SU-DHL-6 (cell line): ENCODE data around the gene PPM1H.

Experiments
- EZH2phosphoT487 ChIP-seq: fragments of 200-600 bp; sonication (generic), shearing (Covaris generic); conservative IDR thresholded peaks from 2 replicates; pipeline ENCODE4 v1.6.1; 2018; ENCODE audit warnings: mild to moderate bottlenecking, antibody characterized with exemption, low read length, moderate library complexity, mixed read lengths
- TF ChIP-seq, protein P1 (sequence below): fragments of 200-600 bp; sonication (generic); IDR thresholded peaks from one replicate; pipeline ENCODE4 v1.5.1; 2017; ENCODE audit warnings: antibody characterized with exemption, mild to moderate bottlenecking, low read length, moderate library complexity; ENCODE audit not compliant: insufficient read depth, poor library complexity, severe bottlenecking

DNA sequence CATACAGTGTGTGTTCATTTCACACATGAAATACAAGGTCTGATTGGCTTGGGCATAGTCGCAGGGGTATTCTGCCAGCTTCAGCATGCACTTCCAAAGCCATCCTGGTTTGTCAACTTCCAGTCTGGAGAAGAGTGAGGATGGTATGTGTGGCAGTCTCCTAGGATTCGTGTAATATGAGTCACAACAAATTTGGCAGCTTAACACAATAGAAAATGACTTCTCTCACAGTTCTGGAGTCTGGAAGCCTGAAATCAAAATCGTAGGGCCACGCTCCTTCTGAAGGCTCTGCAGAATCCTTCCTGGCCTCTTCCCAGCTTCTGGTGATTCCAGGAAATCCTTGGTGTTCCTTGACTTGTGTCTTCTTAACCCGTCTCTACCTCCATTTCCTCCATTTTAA, 167.5 kb downstream of the PPM1H start:
- TF ChIP-seq, protein P1, sequence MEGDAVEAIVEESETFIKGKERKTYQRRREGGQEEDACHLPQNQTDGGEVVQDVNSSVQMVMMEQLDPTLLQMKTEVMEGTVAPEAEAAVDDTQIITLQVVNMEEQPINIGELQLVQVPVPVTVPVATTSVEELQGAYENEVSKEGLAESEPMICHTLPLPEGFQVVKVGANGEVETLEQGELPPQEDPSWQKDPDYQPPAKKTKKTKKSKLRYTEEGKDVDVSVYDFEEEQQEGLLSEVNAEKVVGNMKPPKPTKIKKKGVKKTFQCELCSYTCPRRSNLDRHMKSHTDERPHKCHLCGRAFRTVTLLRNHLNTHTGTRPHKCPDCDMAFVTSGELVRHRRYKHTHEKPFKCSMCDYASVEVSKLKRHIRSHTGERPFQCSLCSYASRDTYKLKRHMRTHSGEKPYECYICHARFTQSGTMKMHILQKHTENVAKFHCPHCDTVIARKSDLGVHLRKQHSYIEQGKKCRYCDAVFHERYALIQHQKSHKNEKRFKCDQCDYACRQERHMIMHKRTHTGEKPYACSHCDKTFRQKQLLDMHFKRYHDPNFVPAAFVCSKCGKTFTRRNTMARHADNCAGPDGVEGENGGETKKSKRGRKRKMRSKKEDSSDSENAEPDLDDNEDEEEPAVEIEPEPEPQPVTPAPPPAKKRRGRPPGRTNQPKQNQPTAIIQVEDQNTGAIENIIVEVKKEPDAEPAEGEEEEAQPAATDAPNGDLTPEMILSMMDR = no peak
- no peak for TF ChIP-seq EZH2phosphoT487
